Middle frontal gyrus (tissue), 1 donor: ENCODE data around the gene OOSP3.
A peak's percentile ranks its signal among the peaks of the same experiment; 100 is the strongest.

ENCODE experiments used
- DNase-seq: peaks from one replicate; pipeline ENCODE4 v3.0.0-alpha.2; 2015; ENCODE audit warnings: low spot score; ENCODE audit errors: extremely low spot score

The OOSP3 gene

GRCh38 chr11:59943997-59944714, 65.6 kb downstream of the OOSP3 start:
- DNase-seq: no peak

GRCh38 chr11:59944720-59945119, 66.1 kb downstream of the OOSP3 start:
- peak; percentile 69 for DNase-seq
